ENCODE data around the gene BANP.
"Not testable (repeated sequence)": the region's sequence is repeated elsewhere in the genome, so short reads cannot be mapped to it uniquely, and the experiment has no call there.

BANP gene

DNA sequence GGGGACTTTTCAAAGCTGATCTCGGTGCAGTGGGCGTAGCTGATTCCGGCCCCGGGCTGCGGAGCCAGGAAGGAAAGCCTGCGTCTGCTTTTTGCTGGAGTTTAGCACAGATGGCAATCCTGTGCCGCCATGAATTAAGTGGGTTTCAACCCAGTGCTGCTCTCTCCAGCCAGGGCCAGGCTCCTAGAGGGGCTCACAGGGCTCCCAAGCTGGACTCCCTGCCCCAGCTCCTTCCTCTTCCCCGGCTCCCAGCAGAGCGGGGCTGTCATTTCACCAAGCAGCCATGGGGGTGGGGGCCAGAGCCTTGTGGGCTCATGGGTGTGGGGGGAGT lies 140.7 kb downstream of the BANP start:
- DNase-seq = not testable (repeated sequence)

DNA sequence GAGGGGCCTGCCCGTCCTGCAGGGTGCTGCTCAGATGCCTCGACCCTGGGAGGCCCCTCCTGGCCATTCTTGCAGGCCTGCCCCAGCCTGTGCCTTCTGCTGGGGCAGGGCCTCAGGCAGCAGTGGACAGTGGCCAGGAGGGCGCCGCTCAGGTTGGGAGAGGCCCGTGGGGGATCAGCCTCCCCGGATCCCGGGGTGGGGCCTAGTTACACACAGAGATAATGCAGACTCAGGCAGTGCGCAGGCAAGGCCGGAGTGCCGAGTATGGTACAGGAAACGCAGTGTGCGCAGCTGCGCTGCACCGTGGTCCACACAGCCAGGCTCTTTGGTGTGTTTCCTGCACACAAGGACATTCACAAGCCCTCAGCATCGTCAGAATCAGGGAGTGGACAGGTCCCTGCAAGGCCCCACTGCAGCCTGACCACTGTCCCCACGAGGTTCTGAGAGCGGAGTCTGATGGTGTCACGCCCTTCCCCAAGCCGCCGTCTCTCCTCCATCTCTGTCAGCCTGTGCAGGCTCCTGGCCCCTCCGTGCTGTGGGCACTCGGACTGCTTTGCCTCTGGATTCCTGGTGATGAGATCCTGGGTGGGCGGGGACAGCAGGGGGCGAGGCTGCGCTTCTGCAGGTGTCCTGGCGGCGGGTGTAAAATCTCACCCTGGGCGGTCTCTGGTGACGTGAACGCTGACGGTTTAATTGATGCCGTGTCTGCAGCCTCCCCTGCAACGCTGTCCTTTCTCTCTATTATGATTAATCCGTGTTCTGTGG lies 141.7 kb downstream of the BANP start:
- not testable (repeated sequence) for DNase-seq

DNA sequence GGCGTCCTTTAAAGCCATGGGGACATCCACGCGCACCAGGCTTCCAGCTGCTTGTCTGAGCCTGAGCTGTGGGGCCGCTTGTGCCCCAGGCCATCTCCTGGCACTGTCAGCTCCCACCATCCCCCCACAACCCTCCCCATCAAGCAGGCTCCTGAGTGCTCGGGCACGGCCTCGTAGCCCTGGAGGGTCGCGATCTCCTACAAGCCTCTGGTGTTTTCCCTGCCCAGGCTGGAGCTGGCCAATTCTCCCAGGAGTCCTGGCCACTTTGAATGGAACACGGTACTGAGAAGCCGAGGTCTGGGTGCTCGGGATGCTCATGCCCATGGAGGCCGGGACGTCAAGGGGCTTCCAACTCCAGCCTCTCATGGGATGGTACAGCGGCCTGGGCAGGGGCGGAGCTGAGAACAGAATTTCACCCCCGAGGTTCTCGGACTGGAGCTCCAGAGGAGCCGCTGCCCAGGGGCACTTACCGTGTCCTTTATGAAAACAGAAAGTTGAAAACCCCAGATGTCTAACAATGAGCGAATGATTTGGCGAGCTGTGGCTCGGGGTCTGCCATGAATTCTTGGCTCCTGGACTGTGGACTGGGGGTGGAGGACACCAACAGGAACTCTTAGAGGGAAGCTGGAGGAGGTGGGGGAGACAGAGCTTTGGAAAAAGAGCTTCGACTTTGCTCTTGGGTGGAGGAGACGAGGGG lies 142.5 kb downstream of the BANP start:
- DNase-seq = not testable (repeated sequence)

DNA sequence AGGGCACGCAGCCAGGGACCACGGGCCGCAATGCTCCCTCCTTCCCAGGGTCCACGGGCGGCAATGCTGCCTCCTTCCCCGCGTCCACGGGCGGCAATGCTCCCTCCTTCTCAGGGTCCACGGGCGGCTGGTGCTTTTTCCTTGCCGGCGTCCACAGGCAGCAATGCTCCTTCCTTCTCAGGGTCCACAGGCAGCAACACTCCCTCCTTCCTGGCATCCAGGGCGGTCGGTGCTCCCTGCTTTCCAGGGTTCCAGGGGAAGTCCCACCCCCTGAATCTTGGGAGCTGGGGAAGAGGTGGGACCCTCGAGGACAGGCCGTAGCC lies 143.0 kb downstream of the BANP start:
- DNase-seq = not testable (repeated sequence)

DNA sequence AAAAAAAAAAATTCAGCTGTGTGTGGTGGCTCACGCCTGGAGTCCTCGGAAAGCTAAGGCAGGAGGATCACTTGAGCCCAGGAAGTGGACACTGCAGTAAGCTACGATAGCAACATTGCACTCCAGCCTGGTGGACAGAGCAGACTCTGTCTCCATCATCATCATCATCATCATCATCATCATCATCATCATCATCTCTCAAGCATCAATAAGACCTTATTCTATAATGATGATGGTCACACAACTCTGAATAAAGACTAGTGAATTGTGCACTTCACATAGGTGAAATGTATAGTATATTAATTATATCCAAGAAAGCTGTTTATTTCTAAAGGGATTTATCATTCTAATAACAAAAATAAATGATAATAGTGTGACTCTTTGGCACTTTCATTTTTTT lies 143.7 kb downstream of the BANP start:
- not testable (repeated sequence) for DNase-seq

DNA sequence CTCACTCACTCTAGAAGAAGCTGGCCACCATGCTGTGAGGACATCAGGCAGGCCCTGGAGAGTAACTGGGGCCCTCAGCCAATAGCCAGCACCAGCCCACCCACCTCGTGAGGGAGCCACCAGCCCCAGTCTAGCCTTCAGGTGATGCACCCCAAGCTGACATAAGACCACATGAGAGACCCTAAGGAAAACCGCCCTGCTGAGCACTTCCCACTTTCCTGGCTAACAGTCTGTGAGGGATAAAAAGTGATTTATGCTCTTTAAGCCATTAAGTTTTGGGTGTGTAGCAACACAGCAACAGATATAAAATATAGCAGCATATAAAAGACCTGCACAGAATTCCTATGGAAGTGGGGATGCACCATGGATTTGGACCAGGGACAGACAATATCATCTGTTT lies 145.4 kb downstream of the BANP start:
- DNase-seq = not testable (repeated sequence)

DNA sequence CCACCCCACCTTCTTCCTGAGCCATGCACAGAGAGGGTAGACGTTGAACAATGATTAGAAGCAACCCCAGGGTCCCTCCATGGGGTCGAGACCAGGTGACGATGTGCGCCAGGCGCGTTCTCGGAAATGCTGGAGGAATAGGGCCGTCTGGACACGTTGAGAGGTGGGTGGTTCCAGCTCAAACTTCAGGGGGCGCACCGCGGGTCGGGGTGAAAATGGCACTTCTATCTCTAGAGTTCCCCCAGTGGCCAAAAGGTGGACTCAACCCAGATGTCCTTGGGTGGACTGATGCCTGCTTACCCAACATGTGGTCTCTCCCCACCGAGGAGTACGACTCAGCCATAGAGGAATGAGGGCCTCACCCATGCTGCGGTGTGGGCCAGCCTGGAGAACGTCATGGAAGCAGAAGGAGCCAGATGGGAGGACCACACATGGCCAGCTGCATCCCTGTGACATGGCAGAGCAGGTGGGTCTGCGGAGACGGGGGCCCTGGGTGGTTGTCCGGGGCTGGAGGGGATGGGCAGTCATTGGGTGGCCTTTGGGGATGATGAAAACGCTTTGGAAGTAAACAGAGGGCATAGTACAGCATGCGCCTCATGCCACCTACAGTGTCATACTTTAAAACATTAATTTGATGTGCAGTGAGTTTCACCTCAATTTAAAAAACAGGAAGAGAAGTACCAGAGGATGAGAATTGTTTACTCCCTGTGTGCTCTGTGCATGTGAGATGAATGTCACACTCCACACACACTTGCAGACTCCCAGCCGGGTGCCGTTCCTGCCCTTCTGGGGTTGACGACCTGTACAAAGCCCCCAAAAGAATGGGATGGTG lies 147.7 kb downstream of the BANP start:
- DNase-seq = not testable (repeated sequence)

DNA sequence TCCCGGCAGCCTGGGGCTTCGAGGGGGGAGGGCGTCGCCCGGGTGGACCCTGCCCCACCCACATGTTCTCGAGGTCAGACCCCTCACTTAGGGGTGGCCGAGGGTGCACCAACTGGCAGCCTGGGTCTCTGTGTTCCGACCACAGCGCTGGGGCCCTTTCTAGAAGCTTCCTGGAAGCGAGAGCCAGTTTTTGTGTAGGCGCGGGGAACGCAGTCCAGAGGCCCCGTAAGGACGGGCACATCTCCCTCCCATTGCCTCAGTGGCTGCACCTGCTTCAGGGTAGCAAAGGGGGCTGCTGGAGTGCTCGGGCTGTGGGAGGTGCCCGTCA lies 148.3 kb downstream of the BANP start:
- no peak for DNase-seq

DNA sequence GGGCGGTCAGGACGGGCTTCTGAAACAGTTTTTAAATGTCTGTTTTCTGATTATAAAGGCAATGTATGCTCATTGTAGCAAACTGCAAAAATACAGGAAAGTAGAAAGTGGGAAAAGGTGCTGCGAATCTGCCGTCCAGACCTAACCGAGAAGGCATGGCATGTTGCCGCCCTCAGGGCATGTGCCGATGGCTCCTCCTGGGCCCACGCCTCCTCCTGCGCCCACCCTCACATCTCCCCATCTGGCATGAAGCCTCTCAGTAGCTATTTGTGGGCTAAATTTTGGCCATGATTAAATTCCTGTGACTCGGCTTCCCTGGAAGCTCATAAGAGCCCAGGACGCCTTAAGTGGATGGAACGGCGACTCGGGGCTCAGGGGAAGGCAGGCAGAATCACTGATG lies 148.7 kb downstream of the BANP start:
- DNase-seq = not testable (repeated sequence)

DNA sequence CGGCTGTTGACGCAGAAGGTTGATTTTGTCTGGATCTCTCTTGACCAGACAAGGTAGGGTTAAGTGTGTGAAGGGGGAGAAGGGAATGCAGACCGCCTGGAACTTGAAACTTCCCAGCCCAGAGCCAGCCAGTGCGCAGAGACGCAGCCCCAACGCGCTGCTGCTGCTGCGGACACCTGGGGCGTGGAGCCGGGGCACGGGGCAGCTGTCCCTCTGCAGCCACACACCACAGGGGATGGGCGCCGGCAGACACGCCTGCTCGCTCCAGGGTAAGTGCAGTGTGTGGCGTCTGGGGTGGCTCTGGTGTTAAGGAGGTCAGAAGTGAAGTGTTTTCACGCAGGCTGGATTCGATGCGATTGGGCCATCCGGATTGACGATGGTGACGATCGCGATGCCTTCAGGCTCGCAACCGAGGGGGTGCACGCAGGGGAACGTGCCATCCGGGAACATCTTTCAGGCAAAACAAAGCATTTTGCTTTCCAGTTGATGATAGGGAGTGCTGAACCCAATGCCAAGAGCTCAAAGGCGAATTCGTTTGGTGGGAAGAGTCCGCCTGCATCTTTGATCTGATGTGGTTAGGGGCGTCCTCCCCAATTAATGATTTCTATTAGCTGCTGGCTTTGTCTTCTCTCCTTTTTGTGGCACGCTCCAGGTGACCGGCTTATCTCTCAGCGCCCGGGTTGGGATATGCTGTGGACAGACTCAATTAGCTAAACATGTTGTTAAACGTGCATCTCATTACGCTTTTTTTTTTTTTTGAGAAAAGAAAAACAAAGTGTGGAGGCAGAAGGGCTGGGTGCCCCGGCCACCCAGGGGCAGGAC lies 149.8 kb downstream of the BANP start:
- not testable (repeated sequence) for DNase-seq

DNA sequence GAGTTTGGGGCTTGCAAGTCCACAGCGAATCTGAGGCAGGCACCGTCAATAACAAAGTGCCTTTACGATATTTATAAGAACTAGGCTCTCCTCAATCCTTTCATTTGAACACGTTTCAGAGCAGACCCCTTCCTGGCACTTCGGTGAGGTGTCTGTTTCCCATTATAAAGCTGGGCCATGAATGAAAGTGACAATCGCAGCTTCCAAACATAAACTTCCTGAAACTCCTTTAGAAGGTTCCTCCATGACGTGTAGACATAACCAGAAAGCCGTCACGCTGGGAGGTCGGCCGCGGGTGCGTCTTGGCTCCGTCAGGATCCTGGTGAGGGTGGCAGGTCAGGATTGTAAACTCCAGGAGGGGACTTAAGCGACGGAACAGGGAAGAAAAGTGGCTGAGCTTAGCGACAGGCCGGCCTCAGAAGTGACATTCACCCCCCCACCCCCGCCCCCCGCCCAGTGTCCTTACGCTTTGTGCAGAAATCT lies 150.4 kb downstream of the BANP start:
- not testable (repeated sequence) for DNase-seq

DNA sequence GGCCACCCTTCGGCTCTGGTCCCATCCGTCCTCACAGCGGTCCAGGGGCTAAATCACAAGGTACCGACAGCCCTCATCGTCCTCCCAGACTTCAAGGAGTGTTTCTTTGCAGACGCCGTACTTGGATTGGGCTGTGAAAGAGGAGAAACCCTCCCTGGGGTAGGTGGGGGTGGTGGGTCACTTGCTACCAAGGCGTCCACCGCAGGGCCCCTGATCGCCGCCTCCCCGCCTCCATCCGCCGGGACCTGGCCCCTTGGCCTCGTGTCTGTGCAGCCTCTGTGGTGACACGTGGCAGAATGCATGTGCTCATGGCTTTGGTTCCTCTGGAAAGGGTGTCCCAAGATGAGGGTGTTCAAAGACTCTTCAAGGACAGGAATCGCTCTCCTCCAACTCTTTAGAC lies 151.4 kb downstream of the BANP start:
- DNase-seq = no peak

DNA sequence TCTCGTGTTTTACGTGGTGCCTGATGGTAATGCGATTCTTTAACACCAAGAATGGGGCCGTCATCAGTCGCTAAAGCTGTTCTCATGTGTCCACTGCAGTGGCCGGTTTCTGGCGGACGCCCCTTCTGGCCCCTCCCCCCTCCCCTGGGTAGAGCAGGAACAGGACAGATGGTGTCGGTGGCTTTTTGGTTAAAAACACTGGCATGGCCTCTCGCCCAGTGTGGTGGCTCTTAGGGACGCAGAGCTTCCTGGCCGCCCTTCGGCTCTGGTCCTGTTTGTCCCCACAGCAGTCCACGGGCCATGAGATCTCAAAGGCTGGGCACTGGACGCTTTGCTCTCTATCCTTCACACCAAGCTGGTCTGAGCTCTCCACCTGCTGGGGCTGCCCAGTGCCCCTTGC lies 151.8 kb downstream of the BANP start:
- no peak for DNase-seq

DNA sequence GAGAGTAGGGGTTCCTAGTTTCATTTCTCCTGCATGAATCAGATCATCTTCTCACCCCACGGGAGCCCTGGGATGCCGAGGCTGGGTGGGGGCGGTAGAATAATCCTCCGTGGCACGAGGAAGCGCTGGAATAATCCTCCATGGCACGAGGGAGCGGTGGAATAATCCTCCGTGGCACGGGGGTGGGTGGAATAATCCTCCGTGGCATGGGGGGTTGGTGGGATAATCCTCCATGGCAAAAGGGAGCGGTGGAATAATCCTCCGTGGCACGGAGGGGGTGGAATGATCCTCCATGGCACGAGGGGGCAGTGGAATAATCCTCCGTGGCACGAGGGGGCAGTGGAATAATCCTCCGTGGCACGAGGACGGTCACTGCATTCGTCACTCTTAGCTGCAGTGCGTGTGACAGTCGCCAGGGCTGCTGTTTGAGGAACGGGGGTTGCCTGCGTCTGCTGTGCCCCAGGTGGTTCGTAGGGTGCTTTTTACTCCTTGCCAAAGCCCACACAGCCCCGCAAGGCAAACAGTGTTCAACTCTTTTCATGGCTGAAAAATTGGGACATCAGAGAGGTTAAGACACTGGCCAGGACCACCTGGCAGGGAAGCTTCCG lies 152.5 kb downstream of the BANP start:
- no peak for DNase-seq

DNA sequence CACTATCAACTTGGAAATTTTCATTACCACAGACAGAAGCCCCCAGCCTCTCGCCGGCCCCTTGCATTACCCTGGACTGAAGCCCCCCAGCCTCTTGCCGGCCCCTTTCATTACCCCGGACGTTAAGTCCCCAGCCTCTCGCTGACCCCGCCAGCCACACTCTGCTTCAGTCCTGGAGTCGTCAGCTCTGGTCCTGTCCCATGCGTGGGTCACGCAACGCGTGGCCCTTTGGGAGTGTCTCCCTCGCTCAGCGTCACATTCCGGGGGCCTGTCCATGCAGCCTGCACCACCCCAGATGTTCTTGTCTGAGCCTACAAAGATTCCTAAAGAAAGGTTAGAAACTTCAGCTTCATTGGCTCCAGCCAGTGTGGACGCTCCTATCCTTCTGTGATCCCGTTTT lies 153.1 kb downstream of the BANP start:
- DNase-seq = not testable (repeated sequence)

DNA sequence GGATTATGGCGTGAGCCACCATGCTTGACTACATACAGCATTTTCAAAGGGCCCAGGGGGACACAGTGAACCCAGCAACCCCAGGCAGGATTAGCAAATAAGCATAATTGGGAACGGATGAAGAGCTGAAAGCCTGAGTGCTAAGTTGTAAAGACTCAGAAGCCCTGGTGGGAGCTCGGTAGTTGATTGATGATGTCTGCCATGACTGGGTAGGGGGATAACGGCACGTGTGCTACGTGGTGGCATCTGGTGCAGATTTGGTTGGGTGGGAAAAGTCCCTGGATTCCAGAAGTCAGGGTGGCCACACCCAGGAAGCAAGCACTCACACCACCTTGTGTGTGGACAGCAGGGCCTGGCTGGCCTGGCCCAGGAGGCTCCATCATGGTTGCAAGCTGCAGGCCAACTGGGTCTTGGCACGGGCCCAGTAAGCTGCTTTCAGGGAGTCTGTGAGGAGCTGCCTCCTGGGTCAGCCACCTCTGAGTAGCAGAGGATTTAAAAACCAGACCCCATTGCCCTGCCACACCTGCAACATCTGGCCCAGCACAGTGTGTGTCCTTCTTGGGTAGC lies 154.4 kb downstream of the BANP start:
- DNase-seq = not testable (repeated sequence)

DNA sequence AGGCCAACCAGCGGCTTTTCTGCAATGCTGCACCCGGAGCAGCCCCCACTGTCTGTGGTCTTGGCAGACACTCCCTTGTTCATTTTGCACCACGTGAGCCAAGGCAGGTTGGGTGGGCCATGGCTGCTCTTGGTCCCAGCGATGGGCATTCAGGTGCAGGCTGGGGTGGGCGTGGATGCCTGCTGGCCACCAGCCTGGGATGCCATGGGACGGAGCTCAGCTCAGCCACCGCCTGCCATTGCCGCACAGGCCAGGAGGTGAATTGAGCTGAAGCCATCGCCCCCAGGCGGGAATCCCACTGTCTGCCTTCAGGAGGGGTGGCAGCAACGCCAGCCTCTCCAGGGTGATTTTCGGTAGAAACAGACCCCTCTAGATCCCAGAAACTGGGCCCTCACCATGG lies 155.3 kb downstream of the BANP start:
- not testable (repeated sequence) for DNase-seq

DNA sequence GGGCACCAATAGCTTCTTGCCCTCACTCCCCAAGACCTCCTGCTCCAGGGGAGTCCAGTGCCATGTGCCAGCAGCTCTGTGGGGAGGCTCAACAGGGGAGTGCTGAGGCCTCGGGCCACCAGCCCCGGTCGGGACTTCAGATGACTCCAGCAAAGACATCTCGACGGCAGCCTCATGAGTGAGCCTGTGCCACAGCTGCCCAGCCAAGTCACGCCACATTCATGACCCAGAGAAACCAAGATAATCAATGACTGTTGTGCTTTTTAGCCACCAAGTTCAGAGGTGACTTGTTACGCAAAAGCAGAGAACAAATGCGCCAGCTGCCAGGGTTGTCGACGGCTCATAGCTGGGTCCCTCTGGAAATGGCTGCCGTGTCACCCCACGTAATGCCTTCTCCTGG lies 157.5 kb downstream of the BANP start:
- no peak for DNase-seq

DNA sequence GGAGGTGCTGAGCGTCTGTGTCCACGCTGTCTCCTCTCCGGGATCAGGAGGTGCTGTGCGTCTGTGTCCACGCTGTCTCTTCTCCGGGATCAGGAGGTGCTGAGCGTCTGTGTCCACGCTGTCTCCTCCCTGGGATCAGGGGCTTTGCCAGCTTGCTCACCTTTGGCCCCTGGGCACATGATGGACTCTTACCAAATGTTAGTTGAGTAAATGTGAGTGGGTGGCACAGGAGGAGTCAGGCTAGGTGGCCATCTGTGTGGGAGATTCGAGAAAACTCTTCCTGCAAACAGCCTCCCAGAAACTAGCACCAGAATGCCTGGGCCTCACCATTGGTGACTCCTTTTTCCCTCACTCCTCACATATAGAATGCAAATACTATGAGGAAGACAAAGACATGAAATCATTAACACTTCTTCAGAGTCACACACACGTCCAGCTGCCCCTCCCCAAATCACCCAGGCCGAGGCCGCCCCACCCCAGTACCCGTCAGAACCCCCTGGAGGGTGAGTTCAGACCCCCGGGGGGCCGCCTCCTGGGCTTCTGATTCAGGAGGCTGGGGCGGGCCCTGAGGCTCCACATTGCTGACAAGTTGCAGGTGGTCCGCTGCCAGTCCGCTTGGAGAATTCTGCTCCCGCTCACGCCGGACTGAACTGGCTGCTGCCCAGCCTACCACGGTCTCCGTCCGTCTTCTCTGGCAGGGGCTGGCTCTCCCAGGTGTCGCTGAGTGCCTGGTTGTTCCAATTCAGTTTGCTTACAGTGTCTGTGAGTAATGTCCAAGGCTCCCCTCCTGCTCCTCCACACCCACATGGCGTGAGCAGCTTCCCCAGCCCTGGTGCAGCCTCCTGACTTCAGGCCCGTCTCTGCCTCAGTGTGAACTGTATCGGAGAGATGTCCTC lies 158.7 kb downstream of the BANP start:
- not testable (repeated sequence) for DNase-seq

DNA sequence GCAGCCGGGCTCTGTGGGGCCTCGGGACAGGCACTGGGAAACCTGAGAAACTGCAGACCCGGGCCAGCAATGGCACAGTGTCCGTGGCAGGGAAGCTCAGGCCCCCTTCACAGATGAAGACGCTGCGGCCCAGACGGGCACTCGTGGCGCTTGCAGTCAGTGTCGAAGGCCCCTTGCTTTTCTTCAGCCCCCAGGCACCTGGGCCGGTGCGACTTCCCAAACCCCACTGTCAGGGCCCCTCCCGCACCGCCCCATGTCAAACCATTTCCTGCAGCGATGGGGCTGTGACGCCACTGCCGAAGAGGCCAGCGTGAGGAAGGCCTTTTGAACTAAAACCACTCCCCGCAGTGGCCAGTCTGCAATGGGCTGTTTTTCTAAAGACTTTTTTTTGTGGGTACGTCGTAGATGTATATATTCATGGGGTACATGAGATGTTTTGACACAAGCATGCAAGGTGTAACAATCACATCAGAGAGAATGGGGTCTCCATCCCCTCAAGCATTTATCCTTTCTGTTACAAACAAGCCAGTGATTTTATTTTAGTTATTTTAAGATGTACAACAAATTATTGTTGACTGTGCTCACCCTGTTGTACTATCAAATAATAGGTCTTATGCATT lies 159.8 kb downstream of the BANP start:
- DNase-seq = not testable (repeated sequence)

DNA sequence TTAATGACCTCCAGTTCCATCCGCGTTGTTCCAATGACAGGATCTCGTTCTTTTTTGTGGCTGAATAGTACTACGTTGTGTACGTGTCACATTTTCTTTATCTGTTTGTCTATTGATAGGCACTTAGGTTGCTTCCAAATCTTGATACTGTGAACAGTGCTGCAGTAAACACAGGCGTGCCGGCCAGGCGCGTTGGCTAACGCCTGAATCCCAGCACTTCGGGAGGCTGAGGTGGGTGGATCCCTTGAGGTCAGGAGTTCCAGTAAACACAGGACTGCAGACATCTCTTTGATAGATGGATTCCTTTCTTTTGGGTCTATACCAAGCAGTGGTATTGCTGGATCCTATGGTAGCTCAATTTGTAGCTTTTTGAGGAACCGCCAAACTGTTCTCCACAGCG lies 160.7 kb downstream of the BANP start:
- DNase-seq = not testable (repeated sequence)

Measured in NCI-H2081 treated with DMSO at 0.1 percent for 48 hours (cell line).